Central memory CD8-positive, alpha-beta T cell (primary cell): Measurements from ENCODE around the gene TEAD4.

Experiments used
- ATAC-seq: fragments of 150-1000 bp; cut with Tn5 transposase; replicated peaks from 2 replicates; pipeline ENCODE4 v1.10.0; 2022; ENCODE audit warnings: mild to moderate bottlenecking, moderate FRiP score, moderate number of reproducible peaks; ENCODE audit not compliant: poor library complexity, severe bottlenecking; ENCODE audit errors: extremely low read depth
- DNase-seq, 2 donors: peaks; one replicate each; pipeline ENCODE4 v3.0.0; 2021; ENCODE audit warnings: low spot score in 2 of 2
- H3K27ac Mint-ChIP-seq: one replicate; pipeline ENCODE4 v1.8.0; 2022; ENCODE audit warnings: low read depth, mild to moderate bottlenecking, moderate library complexity, mixed read lengths
- H3K27me3 Mint-ChIP-seq: one replicate; pipeline ENCODE4 v1.8.0; 2022; ENCODE audit warnings: mixed read lengths
- H3K36me3 Mint-ChIP-seq: one replicate; pipeline ENCODE4 v1.8.0; 2022; ENCODE audit warnings: mild to moderate bottlenecking, moderate library complexity, mixed read lengths; ENCODE audit not compliant: insufficient read depth
- H3K4me1 Mint-ChIP-seq: one replicate; pipeline ENCODE4 v1.8.0; 2022; ENCODE audit warnings: mixed read lengths
- H3K4me3 Mint-ChIP-seq: one replicate; pipeline ENCODE4 v1.8.0; 2022; ENCODE audit warnings: mild to moderate bottlenecking, moderate library complexity, mixed read lengths
- H3K9me3 Mint-ChIP-seq: one replicate; pipeline ENCODE4 v1.8.0; 2022; ENCODE audit warnings: mixed read lengths

Gene TEAD4

DNA sequence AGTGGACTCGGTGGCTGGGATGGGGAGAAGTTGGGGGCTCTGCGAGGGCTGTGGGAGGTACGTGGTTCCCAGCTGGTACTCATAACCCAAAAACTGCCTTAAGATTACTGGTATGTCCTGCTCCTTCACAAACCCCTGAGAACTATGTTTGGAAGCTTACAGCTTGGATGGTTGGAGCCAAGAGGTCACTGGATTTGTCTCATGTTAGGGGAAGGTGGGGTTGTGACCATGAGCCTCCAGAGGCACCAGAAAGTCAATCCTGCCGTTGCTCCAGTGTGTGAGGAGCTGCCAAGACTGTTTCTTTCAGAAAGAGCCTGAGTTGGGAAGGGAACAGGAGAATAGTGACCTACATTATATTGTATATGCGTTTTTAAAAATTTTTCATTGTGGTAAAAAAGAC is 33.5 kb downstream of the TEAD4 start:
- H3K4me1 Mint-ChIP-seq: no peaks in the 10 kb centered on the region
- no peak overlapping the region for H3K27ac Mint-ChIP-seq
- ATAC-seq: no peak
- H3K9me3 Mint-ChIP-seq: peaks cover 7% of the 10 kb centered on the region
- peaks cover 39% of the 10 kb centered on the region for H3K27me3 Mint-ChIP-seq
- no peak overlapping the region for H3K4me3 Mint-ChIP-seq
- no peaks in the 10 kb centered on the region for H3K36me3 Mint-ChIP-seq
- no peak for DNase-seq

DNA sequence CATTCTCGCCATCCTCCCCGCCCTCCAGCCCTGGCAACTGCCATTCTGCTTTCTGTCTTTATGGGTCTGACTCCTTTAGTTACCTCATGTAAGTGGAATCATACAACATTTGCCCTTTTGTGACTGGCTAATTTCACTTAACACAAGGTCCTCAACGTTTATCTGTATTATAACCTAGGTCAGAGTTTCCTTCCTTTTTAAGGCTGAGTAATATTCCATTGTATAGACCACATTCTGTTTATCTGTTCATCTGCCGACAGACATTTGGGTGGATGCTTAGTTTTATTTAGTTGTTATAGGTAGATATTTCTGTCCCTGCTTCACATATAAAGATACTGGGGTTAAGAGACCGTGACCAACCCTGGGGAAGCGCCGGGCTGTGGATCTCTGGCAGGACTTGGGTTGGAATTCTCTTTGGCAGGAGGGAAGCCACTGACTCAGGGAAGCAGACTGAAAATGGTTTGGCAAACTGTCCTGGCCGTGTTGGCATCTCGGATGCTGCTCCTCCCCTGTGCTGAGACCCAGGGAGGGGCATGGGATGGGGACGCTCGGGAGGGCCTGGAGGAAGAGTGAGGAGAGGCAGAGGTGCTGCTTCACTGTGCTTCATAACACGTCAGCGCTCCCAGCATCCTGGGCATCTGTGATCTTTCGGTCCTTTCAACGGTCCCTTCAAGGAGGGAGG is 38.9 kb downstream of the TEAD4 start:
- ATAC-seq (no peak), DNase-seq (no peak)
- Mint-ChIP-seq H3K27ac (no peak overlapping the region), H3K4me3 (no peak overlapping the region), H3K36me3 (no peaks in the 10 kb centered on the region), H3K4me1 (no peaks in the 10 kb centered on the region), H3K27me3 (peaks cover 61% of the 10 kb centered on the region), H3K9me3 (no peaks in the 10 kb centered on the region)

- no peak overlapping the region for H3K4me3 Mint-ChIP-seq
- H3K36me3 Mint-ChIP-seq: no peaks in the 10 kb centered on the region
- H3K4me1 Mint-ChIP-seq: no peaks in the 10 kb centered on the region
- H3K27ac Mint-ChIP-seq: no peak overlapping the region
- H3K9me3 Mint-ChIP-seq: no peaks in the 10 kb centered on the region
- ATAC-seq (no peak), DNase-seq (no peak)
- H3K27me3 Mint-ChIP-seq: peaks cover 61% of the 10 kb centered on the region
Observed at GRCh38 chr12:2998789-2999264, 39.6 kb downstream of the TEAD4 start.

DNA sequence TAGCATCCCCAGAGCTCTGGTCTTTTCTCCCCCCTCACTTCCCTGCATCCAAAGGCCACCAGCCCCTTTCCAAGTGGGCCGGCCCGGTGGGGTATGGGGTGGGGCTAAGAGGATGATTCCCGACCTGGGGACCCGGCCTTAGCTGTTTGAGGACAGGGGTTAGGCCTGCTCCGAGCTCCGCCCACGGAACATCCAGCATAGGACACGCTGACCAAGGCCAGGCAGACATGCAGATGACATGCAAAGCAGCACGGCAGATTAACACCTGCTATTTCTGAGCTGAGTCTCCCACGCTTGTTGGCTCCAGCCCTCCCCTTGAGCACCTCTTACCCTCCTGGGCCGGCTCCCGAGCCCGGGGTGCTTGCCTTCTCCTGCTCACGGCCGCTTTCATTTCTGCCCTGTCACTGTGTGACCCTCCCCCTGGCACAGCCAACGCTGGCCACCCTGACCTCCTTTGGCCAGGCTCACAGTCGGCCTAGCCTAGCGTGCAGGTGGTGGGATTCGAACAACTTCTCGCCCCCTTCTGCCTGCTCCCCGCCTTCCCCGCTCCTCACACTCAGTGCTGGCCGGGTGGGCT is 40.2 kb downstream of the TEAD4 start:
- H3K36me3 Mint-ChIP-seq: no peaks in the 10 kb centered on the region
- H3K9me3 Mint-ChIP-seq: no peaks in the 10 kb centered on the region
- H3K4me1 Mint-ChIP-seq: no peaks in the 10 kb centered on the region
- DNase-seq (no peak), ATAC-seq (no peak)
- H3K27ac Mint-ChIP-seq: no peak overlapping the region
- H3K4me3 Mint-ChIP-seq: no peak overlapping the region
- H3K27me3 Mint-ChIP-seq: peaks cover 56% of the 10 kb centered on the region

- no peak overlapping the region for H3K4me3 Mint-ChIP-seq
- DNase-seq: no peak
- H3K36me3 Mint-ChIP-seq: no peaks in the 10 kb centered on the region
- no peak overlapping the region for H3K27ac Mint-ChIP-seq
- H3K4me1 Mint-ChIP-seq: no peaks in the 10 kb centered on the region
- no peak for ATAC-seq
- H3K9me3 Mint-ChIP-seq: no peaks in the 10 kb centered on the region
- peaks cover 52% of the 10 kb centered on the region for H3K27me3 Mint-ChIP-seq
Observed at GRCh38 chr12:3000548-3001275, 41.5 kb downstream of the TEAD4 start.

DNA sequence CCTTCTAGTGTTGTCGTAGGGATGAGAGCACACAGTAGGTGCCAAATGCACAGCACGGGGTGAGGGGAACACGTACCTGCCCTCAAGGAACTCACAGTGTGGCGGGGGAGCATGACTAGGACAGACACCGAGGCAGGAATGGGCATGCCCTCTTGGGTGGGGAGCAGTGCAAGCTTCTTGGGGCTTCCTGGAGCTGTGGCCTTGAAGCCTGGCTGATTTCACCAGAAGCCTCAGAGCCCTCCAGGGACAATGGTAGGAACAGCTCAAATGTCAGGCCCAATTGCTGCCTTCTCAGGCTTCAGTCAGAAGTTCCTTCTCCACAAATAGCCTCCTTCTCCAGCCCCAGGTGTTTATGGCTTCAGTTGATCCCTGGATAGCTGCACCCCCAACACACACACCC is 43.4 kb downstream of the TEAD4 start:
- no peak for ATAC-seq
- no peaks in the 10 kb centered on the region for H3K9me3 Mint-ChIP-seq

DNA sequence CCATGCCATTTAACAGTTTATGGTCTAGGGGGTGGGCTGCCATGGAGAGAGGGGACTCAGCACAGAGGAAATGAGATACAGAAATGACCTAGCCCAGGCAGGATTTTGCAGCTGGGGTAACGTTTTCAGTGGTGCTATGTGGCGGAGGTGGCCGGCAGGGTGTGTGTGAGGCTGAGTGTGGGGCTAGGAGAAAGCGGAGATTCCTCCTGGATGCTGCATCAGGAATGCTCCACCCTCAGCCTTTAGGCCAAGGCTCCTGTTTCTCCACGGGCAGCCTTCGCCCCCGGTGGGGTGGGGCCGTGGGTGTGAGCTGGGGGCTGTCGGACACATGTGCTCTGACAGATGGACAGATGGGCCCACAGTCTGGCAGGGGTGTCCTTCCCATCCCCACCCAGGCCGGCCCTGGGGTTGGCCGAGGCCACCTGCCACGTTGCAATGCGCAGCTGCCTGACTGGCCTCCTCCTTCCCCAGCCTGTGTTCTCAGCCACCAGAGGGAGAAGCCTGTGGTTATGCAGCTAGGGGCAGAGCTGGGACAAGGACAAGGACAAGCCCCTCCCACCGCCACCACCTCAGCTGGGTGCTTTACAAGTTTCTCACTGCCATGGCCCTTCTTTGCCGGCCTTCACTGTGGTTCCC is 44.3 kb downstream of the TEAD4 start:
- no peak for ATAC-seq
- Mint-ChIP-seq H3K9me3 (no peaks in the 10 kb centered on the region), H3K4me3 (no peak overlapping the region), H3K4me1 (no peaks in the 10 kb centered on the region), H3K27ac (no peak overlapping the region), H3K36me3 (no peaks in the 10 kb centered on the region), H3K27me3 (peaks cover 33% of the 10 kb centered on the region)
- DNase-seq: no peak

More for the DNA sequence above, 43.4 kb downstream of the TEAD4 start:
- Mint-ChIP-seq H3K4me1 (no peaks in the 10 kb centered on the region), H3K27me3 (peaks cover 37% of the 10 kb centered on the region), H3K27ac (no peak overlapping the region), H3K36me3 (no peaks in the 10 kb centered on the region), H3K4me3 (no peak overlapping the region)
- no peak for DNase-seq

DNA sequence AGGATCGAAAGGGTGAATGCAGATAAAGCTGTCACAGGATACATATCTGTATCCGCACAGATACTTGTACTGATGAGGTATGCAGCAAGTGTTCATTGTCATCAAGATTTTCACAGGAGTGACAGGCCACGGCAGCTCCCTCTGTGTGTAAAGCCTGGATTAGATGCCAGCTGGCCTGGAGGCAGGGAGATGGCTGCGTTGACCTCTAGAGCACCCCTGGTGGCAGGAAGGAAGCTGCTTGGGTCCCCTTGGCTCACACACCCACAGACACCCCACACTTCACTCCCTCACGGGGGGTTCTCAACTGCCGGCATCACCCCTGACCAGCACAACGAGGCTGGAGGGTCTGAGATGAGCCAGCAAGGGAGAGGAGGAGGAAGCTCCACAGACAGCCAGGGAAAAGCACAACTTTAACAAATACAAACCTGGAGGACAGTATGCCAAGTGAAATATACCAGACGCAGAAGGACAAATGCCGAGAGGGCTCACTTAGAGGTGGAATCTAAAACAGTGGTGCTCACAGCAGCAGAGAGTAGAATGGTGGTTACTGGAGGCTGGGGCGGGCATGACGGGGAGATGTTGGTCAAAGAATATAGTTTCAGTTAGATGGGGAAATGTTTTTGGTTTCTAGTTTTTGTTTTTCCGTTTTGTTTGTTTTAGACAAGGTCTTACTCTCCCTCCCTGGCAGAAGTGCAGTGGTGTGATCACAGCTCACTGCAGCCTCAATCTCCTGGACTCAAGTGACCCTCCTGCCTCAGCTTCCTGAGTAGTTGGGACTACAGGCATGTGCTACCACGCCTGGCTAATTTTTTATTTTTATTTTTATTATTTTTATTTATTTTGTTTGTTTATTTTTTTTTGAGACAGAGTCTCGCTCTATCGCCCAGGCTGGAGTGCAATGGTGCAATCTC is 45.7 kb downstream of the TEAD4 start:
- Mint-ChIP-seq H3K27me3 (peaks cover 29% of the 10 kb centered on the region), H3K4me3 (no peak overlapping the region), H3K4me1 (no peaks in the 10 kb centered on the region), H3K9me3 (no peaks in the 10 kb centered on the region), H3K36me3 (no peaks in the 10 kb centered on the region), H3K27ac (no peak overlapping the region)
- no peak for ATAC-seq
- no peak for DNase-seq

DNA sequence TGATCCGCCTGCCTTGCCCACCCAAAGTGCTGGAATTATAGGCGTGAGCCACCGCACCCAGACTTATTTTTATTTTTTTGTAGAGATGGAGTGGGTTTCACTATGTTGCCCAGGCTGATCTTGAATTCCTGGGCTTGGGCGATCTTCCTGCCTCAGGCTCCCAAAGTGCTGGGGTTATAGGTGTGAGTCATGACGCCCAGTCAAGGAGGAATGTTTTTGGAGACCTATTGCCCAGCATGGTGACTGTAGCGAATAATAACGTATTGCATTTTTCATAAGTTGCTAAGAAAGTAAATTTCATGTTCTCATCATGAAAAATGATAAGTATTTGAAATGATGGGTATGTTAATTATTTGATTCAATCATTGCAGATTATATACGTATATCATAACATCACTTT is 46.5 kb downstream of the TEAD4 start:
- H3K36me3 Mint-ChIP-seq: no peaks in the 10 kb centered on the region
- H3K27ac Mint-ChIP-seq: no peak overlapping the region
- no peak for ATAC-seq
- no peak overlapping the region for H3K4me3 Mint-ChIP-seq
- no peaks in the 10 kb centered on the region for H3K9me3 Mint-ChIP-seq
- no peak for DNase-seq
- no peaks in the 10 kb centered on the region for H3K4me1 Mint-ChIP-seq
- H3K27me3 Mint-ChIP-seq: peaks cover 26% of the 10 kb centered on the region

- Mint-ChIP-seq H3K4me3 (no peak overlapping the region), H3K9me3 (no peaks in the 10 kb centered on the region), H3K27ac (no peak overlapping the region), H3K36me3 (no peaks in the 10 kb centered on the region), H3K4me1 (no peaks in the 10 kb centered on the region), H3K27me3 (peaks cover 9% of the 10 kb centered on the region)
- ATAC-seq: no peak
- no peak for DNase-seq
Observed at GRCh38 chr12:3009780-3010179, 50.6 kb downstream of the TEAD4 start.

DNA sequence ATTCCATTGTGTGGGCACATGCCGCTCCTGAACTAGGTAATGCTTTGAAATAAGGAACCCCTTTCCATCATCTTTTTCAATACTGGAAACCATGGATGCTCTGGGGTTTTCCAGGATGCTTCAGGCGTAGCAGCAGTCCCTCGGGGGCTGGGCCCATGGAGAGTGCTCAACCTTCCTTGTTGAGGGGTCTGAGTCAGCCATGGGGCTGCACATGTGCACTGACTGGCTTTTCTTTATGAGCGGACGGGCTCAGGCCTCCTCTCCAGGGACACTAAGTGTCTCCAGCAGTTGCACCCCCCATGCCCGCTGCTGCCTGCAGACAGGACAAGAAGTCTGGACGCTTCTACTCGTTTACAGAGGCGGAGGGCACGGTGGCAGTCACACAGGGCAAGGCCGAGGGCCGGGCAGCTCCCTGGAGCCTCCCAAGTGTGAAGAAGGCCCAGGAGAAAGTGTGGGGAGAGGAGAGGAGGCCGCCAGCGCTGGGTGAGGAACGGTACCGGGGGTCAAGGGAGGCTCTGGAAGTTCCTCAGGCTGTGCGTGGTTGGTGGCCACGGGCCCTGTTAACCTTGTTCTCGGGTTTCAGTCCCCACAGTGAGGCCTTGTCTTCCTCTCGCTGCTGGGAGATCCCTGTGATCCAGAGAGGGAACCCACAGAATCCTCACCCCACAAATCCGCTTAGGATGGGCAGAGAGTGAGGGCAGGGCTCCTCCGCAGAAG is 51.2 kb downstream of the TEAD4 start:
- no peak for DNase-seq
- H3K27me3 Mint-ChIP-seq: peaks cover 14% of the 10 kb centered on the region
- no peaks in the 10 kb centered on the region for H3K36me3 Mint-ChIP-seq

More for the DNA sequence above, 51.2 kb downstream of the TEAD4 start:
- no peaks in the 10 kb centered on the region for H3K9me3 Mint-ChIP-seq
- H3K27ac Mint-ChIP-seq: no peak overlapping the region
- no peaks in the 10 kb centered on the region for H3K4me1 Mint-ChIP-seq
- ATAC-seq: no peak
- no peak overlapping the region for H3K4me3 Mint-ChIP-seq
